Measurements from ENCODE around the gene KLHL25.

DNA sequence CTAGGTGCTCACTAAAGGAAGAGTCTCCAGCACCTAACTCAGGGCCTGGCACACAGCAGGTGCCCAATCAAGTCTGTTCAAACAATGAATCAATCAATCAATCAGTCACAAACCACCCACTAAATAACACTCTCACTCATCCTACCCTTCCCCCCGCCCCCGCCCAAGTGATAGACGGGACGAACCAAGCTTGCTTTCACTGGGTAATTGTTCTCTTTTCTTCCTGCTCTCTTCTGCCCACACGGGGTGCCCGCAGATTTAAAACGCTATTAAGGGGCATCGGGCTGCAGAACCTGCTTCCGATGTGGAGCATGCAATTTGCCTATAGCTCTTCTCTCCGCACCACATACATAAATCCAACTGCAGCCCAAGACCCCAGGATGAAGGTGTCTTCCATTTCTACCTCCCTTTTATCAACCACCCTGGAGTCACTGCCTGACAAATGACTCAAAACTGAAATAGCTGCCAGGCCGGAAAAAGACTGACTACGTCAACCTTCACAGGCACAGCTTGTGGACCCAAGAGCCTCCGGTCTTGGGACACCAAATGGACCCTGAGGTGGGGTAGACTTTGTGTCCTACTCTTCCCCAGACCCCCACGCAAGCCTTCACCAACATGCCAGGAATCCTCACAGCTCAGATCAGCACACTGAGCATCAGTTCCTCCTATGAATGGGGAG, 1.7 kb downstream of the KLHL25 start:
- TF ChIP-seq, protein P1, sequence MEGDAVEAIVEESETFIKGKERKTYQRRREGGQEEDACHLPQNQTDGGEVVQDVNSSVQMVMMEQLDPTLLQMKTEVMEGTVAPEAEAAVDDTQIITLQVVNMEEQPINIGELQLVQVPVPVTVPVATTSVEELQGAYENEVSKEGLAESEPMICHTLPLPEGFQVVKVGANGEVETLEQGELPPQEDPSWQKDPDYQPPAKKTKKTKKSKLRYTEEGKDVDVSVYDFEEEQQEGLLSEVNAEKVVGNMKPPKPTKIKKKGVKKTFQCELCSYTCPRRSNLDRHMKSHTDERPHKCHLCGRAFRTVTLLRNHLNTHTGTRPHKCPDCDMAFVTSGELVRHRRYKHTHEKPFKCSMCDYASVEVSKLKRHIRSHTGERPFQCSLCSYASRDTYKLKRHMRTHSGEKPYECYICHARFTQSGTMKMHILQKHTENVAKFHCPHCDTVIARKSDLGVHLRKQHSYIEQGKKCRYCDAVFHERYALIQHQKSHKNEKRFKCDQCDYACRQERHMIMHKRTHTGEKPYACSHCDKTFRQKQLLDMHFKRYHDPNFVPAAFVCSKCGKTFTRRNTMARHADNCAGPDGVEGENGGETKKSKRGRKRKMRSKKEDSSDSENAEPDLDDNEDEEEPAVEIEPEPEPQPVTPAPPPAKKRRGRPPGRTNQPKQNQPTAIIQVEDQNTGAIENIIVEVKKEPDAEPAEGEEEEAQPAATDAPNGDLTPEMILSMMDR (conservative IDR thresholded peaks at IDR 0.05; ENCODE audit: low read depth, low read length): no peak
- TF ChIP-seq EZH2 (IDR thresholded peaks at IDR 0.05; ENCODE audit: borderline replicate concordance, low read depth, low read length, poor library complexity, severe bottlenecking): no peak
